OCI-LY1 (cell line): ENCODE measurements around the gene PPT2.
A peak's percentile ranks its signal among the peaks of the same experiment; 100 is the strongest.

Source experiments
- H2AFZ ChIP-seq: fragments of 200-600 bp; sonication (generic), shearing (Covaris generic); 2 replicates; pipeline ENCODE4 v1.6.0; 2014; ENCODE audit warnings: antibody characterized with exemption, mild to moderate bottlenecking, low read length
- H3F3A ChIP-seq: fragments of 200-600 bp; sonication (generic), shearing (Covaris generic); 2 replicates; pipeline ENCODE4 v1.6.0; 2014; ENCODE audit warnings: mild to moderate bottlenecking, antibody characterized with exemption, low read length, moderate library complexity; ENCODE audit not compliant: insufficient read depth
- H3K27ac ChIP-seq: fragments of 200-600 bp; sonication (generic); 2 replicates; pipeline ENCODE4 v1.5.1; 2014; ENCODE audit warnings: low read length, mixed run types, mild to moderate bottlenecking, low read depth; ENCODE audit not compliant: poor library complexity, severe bottlenecking
- H3K27me3 ChIP-seq: fragments of 200-600 bp; sonication (generic); 2 replicates; pipeline ENCODE4 v1.6.0; 2014; ENCODE audit warnings: antibody characterized with exemption, mild to moderate bottlenecking, low read length, moderate library complexity; ENCODE audit not compliant: insufficient read depth
- H3K36me3 ChIP-seq: fragments of 200-600 bp; sonication (generic); 2 replicates; pipeline ENCODE4 v1.6.1; 2014; ENCODE audit warnings: mild to moderate bottlenecking, antibody characterized with exemption, low read length, moderate library complexity, mixed read lengths; ENCODE audit not compliant: insufficient read depth
- H3K4me1 ChIP-seq: fragments of 200-600 bp; sonication (generic); 2 replicates; pipeline ENCODE4 v1.5.1; 2014; ENCODE audit warnings: mild to moderate bottlenecking, low read length, moderate library complexity; ENCODE audit not compliant: insufficient read depth, severe bottlenecking
- H3K4me2 ChIP-seq: fragments of 200-600 bp; sonication (generic), shearing (Covaris generic); 2 replicates; pipeline ENCODE4 v1.6.1; 2014; ENCODE audit warnings: low read length
- H3K4me3 ChIP-seq: fragments of 200-600 bp; sonication (generic); 2 replicates; pipeline ENCODE4 v1.5.1; 2014; ENCODE audit warnings: low read length, low read depth, mild to moderate bottlenecking, mixed read lengths; ENCODE audit not compliant: poor library complexity, severe bottlenecking
- H3K79me2 ChIP-seq: fragments of 200-600 bp; shearing (Covaris generic); 2 replicates; pipeline ENCODE4 v1.6.1; 2016; ENCODE audit warnings: mixed run types, low read length, mixed read lengths; ENCODE audit not compliant: insufficient read depth
- H3K9ac ChIP-seq: fragments of 200-600 bp; sonication (generic), shearing (Covaris generic); 2 replicates; pipeline ENCODE4 v1.6.1; 2014; ENCODE audit warnings: mild to moderate bottlenecking, low read length, mixed read lengths
- H3K9me2 ChIP-seq: fragments of 200-600 bp; sonication (generic), shearing (Covaris generic); 2 replicates; pipeline ENCODE4 v1.6.1; 2014; ENCODE audit warnings: low read depth, mild to moderate bottlenecking, low read length, mixed read lengths
- H3K9me3 ChIP-seq: fragments of 200-600 bp; shearing (Covaris generic); 2 replicates; pipeline ENCODE4 v1.6.1; 2014; ENCODE audit warnings: low read length, mixed read lengths
- H4K20me1 ChIP-seq: fragments of 200-600 bp; sonication (generic), shearing (Covaris generic); 2 replicates; pipeline ENCODE4 v1.6.0; 2016; ENCODE audit warnings: mild to moderate bottlenecking, low read length; ENCODE audit not compliant: insufficient read depth
- EZH2 ChIP-seq: fragments of 200-600 bp; sonication (generic), shearing (Covaris generic); IDR thresholded peaks from 2 replicates; pipeline ENCODE4 v1.8.0; 2017; ENCODE audit warnings: borderline replicate concordance, mixed run types, mild to moderate bottlenecking, antibody characterized with exemption, low read length, moderate library complexity, mixed read lengths
- TF ChIP-seq, protein P1 (sequence below): fragments of 200-600 bp; sonication (generic), shearing (Covaris generic); IDR thresholded peaks from 2 replicates; pipeline ENCODE4 v1.5.1; 2017; ENCODE audit warnings: mild to moderate bottlenecking, antibody characterized with exemption, low read length, moderate library complexity, mixed read lengths

Gene PPT2

DNA sequence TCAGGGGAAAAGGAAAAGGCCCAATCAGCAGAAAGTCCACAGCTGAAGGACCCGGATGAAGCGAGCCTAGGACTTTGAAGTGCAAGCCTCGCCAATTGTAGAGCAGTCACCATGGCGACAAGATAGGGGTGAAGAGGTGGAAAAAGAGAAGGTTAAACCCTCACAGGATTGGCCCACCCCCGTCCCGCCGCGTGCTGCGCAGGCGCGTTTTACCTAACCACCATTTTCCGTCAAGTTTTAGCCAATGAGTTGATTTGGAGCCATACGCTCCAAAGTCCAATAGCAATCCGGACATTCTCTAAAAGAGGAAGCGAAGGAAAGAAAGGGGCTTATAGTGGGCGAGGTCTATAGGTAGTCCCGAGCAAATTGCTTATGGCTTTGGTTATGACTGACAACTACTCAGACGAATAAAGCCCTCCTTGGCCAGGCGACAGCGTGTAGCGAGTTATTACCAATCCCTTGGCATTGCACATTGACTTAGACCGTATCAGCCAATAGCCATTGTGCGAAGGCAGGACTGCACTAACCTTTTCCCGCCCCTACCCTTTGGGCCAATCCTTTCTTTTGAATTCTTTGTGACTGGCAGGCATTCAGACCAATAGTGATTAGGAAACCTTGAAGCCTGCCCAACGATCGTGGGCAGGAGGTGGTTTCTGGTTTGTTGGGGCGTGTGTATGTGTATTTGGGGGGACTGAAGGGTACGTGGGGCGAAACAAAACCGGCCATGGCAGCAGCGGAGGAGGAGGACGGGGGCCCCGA lies 24.0 kb downstream of the PPT2 start, which contains the start of gene RNF5:
Gene RNF5, plus strand, starts transcription at position 618 of the 759 bp plus-strand sequence. Its CDS starts 107 bp downstream, at position 725.
- H2AFZ ChIP-seq, result no peak within 1 kb of the TSS
- peak within 1 kb of the TSS; percentile 91 for H3K4me3 ChIP-seq
- TF ChIP-seq, protein P1, sequence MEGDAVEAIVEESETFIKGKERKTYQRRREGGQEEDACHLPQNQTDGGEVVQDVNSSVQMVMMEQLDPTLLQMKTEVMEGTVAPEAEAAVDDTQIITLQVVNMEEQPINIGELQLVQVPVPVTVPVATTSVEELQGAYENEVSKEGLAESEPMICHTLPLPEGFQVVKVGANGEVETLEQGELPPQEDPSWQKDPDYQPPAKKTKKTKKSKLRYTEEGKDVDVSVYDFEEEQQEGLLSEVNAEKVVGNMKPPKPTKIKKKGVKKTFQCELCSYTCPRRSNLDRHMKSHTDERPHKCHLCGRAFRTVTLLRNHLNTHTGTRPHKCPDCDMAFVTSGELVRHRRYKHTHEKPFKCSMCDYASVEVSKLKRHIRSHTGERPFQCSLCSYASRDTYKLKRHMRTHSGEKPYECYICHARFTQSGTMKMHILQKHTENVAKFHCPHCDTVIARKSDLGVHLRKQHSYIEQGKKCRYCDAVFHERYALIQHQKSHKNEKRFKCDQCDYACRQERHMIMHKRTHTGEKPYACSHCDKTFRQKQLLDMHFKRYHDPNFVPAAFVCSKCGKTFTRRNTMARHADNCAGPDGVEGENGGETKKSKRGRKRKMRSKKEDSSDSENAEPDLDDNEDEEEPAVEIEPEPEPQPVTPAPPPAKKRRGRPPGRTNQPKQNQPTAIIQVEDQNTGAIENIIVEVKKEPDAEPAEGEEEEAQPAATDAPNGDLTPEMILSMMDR, result no peak
- TF ChIP-seq EZH2, result no peak
- no peaks in the 10 kb centered on the region for H4K20me1 ChIP-seq
- H3K4me2 ChIP-seq, result peak within 1 kb of the TSS; percentile 99
- no peaks in the 10 kb centered on the region for H3K9me3 ChIP-seq
- peaks cover 12% of the 10 kb centered on the region; the same call in 1 of the 2 replicates for H3K79me2 ChIP-seq
- H3K9ac ChIP-seq, result peak within 1 kb of the TSS; percentile 79
- peaks cover 27% of the 10 kb centered on the region; the same call in 1 of the 2 replicates for H3K36me3 ChIP-seq
- no peaks in the 10 kb centered on the region for H3K27me3 ChIP-seq
- no peaks in the 10 kb centered on the region for H3K9me2 ChIP-seq
- H3F3A ChIP-seq, result no peaks in the 10 kb centered on the region
- H3K27ac ChIP-seq, result peak within 1 kb of the TSS; percentile 87
- H3K4me1 ChIP-seq, result peaks cover 51% of the 10 kb centered on the region

DNA sequence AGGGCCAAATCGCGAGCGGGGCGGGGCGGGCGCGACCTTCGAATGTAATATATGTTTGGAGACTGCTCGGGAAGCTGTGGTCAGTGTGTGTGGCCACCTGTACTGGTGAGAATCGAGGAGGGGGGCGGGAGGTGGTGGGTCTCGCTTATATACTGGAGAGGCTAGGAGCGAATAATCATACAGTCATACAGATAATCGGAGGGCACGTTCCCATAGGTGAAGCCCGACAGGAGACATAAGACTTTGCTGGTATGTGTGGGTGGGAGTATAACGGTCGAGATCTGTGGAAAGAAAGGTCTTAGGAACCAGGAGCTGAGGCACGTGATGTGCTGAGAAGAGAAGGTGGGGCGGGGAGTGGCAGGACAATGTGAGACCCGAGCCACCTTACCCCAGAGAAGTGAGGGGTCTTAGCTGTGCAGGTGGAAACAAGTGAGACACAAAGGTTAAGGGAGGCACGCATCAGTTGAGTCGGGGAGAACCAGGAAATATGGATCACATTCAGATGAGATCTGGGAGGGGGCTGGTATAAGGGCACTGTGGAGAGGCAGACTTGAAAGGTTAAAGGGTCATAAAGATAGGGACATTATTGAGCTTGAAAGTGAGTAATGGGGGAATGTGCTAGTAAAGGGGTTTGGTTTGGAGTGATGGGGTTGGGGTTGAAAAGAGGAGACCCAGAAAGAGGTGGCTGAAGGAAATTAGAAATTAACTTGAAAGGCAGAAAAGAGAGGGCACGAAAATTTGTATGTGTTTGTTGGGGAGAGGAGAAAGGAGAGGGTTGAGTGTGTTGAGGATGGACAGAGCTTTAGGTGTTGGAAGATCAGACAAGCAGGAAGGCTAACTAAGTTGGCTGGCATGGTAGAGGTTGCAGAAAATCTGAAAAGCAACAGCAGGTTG lies 24.9 kb downstream of the PPT2 start:
- Histone ChIP-seq H3K4me1 (peaks cover 43% of the 10 kb centered on the region), H3F3A (no peaks in the 10 kb centered on the region), H3K9me2 (no peaks in the 10 kb centered on the region), H3K27me3 (no peaks in the 10 kb centered on the region), H4K20me1 (no peaks in the 10 kb centered on the region), H2AFZ (no peak overlapping the region), H3K9me3 (no peaks in the 10 kb centered on the region), H3K36me3 (peaks cover 34% of the 10 kb centered on the region; the same call in 1 of the 2 replicates), H3K27ac (peak overlapping the region; percentile 87), H3K4me2 (peak overlapping the region; percentile 99), H3K79me2 (peaks cover 12% of the 10 kb centered on the region; the same call in 1 of the 2 replicates), H3K9ac (peak overlapping the region; percentile 79), H3K4me3 (peak overlapping the region; percentile 91)
- TF ChIP-seq EZH2, result no peak
- TF ChIP-seq, protein P1, result no peak

DNA sequence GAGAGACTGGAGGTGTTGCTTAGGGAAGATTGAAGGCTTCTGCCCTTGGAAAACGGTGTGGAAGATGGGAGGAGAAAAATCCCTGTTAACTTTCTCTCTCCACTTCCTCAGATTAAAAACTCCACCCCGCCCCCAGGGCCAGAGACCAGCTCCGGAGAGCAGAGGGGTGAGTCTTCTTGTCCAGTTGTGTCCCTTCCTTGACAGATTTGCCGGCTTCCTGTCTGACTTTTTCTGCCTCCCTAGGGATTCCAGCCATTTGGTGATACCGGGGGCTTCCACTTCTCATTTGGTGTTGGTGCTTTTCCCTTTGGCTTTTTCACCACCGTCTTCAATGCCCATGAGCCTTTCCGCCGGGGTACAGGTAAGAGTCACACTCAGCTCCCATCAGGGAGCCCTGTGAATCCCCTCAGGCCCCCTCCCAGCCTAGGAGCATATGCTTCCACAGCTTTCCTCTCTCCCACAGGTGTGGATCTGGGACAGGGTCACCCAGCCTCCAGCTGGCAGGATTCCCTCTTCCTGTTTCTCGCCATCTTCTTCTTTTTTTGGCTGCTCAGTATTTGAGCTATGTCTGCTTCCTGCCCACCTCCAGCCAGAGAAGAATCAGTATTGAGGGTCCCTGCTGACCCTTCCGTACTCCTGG lies 25.9 kb downstream of the PPT2 start:
- Histone ChIP-seq H3K4me2 (peak overlapping the region; percentile 99; the same call in 1 of the 2 replicates), H4K20me1 (no peaks in the 10 kb centered on the region), H3K9me3 (no peaks in the 10 kb centered on the region), H3K27me3 (no peaks in the 10 kb centered on the region), H3K9me2 (no peaks in the 10 kb centered on the region), H3K4me3 (no peak overlapping the region), H3K4me1 (peaks cover 33% of the 10 kb centered on the region), H3K9ac (no peak overlapping the region), H3F3A (no peaks in the 10 kb centered on the region), H3K27ac (no peak overlapping the region), H3K36me3 (peaks cover 36% of the 10 kb centered on the region; the same call in 1 of the 2 replicates), H3K79me2 (peaks cover 8% of the 10 kb centered on the region; the same call in 1 of the 2 replicates), H2AFZ (no peak overlapping the region)
- TF ChIP-seq, protein P1, result no peak
- TF ChIP-seq EZH2, result no peak
